Endothelial cell of umbilical vein (primary cell): ENCODE data around the gene PHKG2. TPM values are rescaled to one million over a fixed set of nuclear protein-coding genes. Genes with fewer than 3 reads are reported as not detected.

Experiments
- BruUV-seq: library from RNA; stranded (reverse); fragments of 400-500 nt; replicated peaks from 2 replicates; lab custom pipeline; 2021; lab: Mats Ljungman, UMichigan
- CTCF ChIA-PET: fragments of 300-600, 350-600 bp; sonication (Branson Sonifier 250); formaldehyde crosslinking; loops from one replicate; lab custom pipeline; 2021; ENCODE audit warnings: antibody characterized with exemption, inconsistent platforms; lab: Charles Lee
- POLR2A ChIA-PET: fragments of 300-600, 350-600 bp; sonication (Branson Sonifier 250); formaldehyde crosslinking; loops from one replicate; lab custom pipeline; 2021; ENCODE audit warnings: antibody characterized with exemption, inconsistent platforms; lab: Charles Lee
- DNase-seq: peaks from one replicate; pipeline ENCODE4 v3.0.0-alpha.2; 2011; ENCODE audit warnings: low read depth, low spot score
- FAIRE-seq: peaks from 2 replicates; lab custom pipeline; 2011; peaks lifted over from hg19 to GRCh38; lab: Jason Lieb, UNC
- H2AFZ ChIP-seq: 2 replicates; pipeline ENCODE4 v1.6.0; 2012; ENCODE audit warnings: low read depth, low read length, control low read depth, inconsistent platforms
- H3K27ac ChIP-seq: 2 replicates; pipeline ENCODE4 v1.5.1; 2011; ENCODE audit warnings: low read depth, mild to moderate bottlenecking, control low read depth, low read length, moderate library complexity; ENCODE audit not compliant: insufficient read depth
- H3K27me3 ChIP-seq, 2 experiments: 2 replicates each; pipeline versions ENCODE4 v1.6.0 to v1.6.1; 2011; ENCODE audit warnings: low read length in 2 of 2, mixed read lengths in 1 of 2; ENCODE audit not compliant: control insufficient read depth in 2 of 2, insufficient read depth in 2 of 2
- H3K36me3 ChIP-seq, 2 experiments: 2 replicates in 1 of 2; 3 replicates in 1 of 2; pipeline ENCODE4 v1.5.1; 2011; ENCODE audit warnings: low read length in 2 of 2, mild to moderate bottlenecking in 1 of 2, moderate library complexity in 1 of 2; ENCODE audit not compliant: control insufficient read depth in 2 of 2, insufficient read depth in 2 of 2; ENCODE audit errors: extremely low read depth in 1 of 2
- H3K4me1 ChIP-seq: 3 replicates; pipeline ENCODE4 v1.5.1; 2011; ENCODE audit warnings: mild to moderate bottlenecking, low read length; ENCODE audit not compliant: control insufficient read depth, insufficient read depth; ENCODE audit errors: extremely low read depth
- H3K4me2 ChIP-seq: 2 replicates; pipeline ENCODE4 v1.6.1; 2011; ENCODE audit warnings: low read length, control low read depth, mixed read lengths; ENCODE audit not compliant: insufficient read depth
- H3K4me3 ChIP-seq, 3 experiments: fragments of 200-600 bp in 1 of 3; sonication (generic), shearing (Covaris generic) in 1 of 3; replicated peaks in 1 of 3; 2 replicates each; pipeline ENCODE4 v1.5.1; 2011 to 2016; ENCODE audit warnings: control low read depth in 3 of 3, low read length in 3 of 3, mild to moderate bottlenecking in 2 of 3, inconsistent platforms in 1 of 3, low read depth in 1 of 3, moderate library complexity in 1 of 3; ENCODE audit not compliant: insufficient read depth in 1 of 3
- H3K79me2 ChIP-seq: 2 replicates; pipeline ENCODE4 v1.6.0; 2012; ENCODE audit warnings: low read length, inconsistent platforms; ENCODE audit not compliant: control insufficient read depth, insufficient read depth
- H3K9ac ChIP-seq: replicated peaks from 2 replicates; pipeline ENCODE3; 2011; ENCODE audit warnings: low read length, control low read depth; ENCODE audit not compliant: insufficient read depth; ENCODE audit errors: extremely low read depth
- H3K9me1 ChIP-seq: replicated peaks from 3 replicates; pipeline ENCODE4 v1.6.0; 2011; ENCODE audit warnings: mild to moderate bottlenecking, low read length; ENCODE audit not compliant: control insufficient read depth, insufficient read depth; ENCODE audit errors: extremely low read depth
- H3K9me3 ChIP-seq: replicated peaks from 2 replicates; pipeline ENCODE4 v1.5.1; 2012; ENCODE audit warnings: low read length, inconsistent platforms; ENCODE audit not compliant: control insufficient read depth, insufficient read depth
- H4K20me1 ChIP-seq: replicated peaks from 2 replicates; pipeline ENCODE3; 2011; ENCODE audit warnings: mild to moderate bottlenecking, low read length; ENCODE audit not compliant: control insufficient read depth, insufficient read depth; ENCODE audit errors: extremely low read depth
- EZH2 ChIP-seq: IDR thresholded peaks from 2 replicates; pipeline ENCODE4 v1.6.1; 2012; ENCODE audit warnings: borderline replicate concordance, low read depth, mild to moderate bottlenecking, moderate library complexity, low read length, inconsistent platforms; ENCODE audit not compliant: severe bottlenecking
- FOS ChIP-seq: IDR thresholded peaks from 2 replicates; pipeline ENCODE4 v1.6.1; 2011; ENCODE audit warnings: mild to moderate bottlenecking, low read length, moderate library complexity, borderline replicate concordance; ENCODE audit not compliant: insufficient read depth
- GATA2 ChIP-seq: IDR thresholded peaks from 2 replicates; pipeline ENCODE4 v1.7.0; 2011; ENCODE audit warnings: low read depth, mild to moderate bottlenecking, moderate library complexity, mixed read lengths, low read length; ENCODE audit not compliant: insufficient read length, insufficient read depth
- JUN ChIP-seq: IDR thresholded peaks from 2 replicates; pipeline ENCODE4 v1.6.1; 2011; ENCODE audit warnings: borderline replicate concordance, low read depth; ENCODE audit not compliant: insufficient read length, insufficient read depth
- MYC ChIP-seq: IDR thresholded peaks from one replicate; pipeline ENCODE4 v1.6.1; 2011; ENCODE audit warnings: mild to moderate bottlenecking, low read depth, low read length
- POLR2A ChIP-seq: IDR thresholded peaks from 2 replicates; pipeline ENCODE4 v1.6.1; 2012; ENCODE audit warnings: low read depth, mild to moderate bottlenecking, control low read depth, low read length
- POLR2AphosphoS5 ChIP-seq: IDR thresholded peaks from 2 replicates; pipeline ENCODE4 v1.6.1; 2012; ENCODE audit warnings: low read depth, mild to moderate bottlenecking, control low read depth, low read length, moderate library complexity; ENCODE audit not compliant: insufficient read depth
- dilution Hi-C: fragments of 300-500 bp; cut with MboI; formaldehyde crosslinking; loops from one replicate; pipeline ENCODE4 v1.15.0; 2019; ENCODE audit warnings: low sequenced_read_pairs; ENCODE audit not compliant: extremely low pct_ligation_motif_present
- intact Hi-C: fragments of 100-400 bp; cut with micrococcal nuclease; formaldehyde crosslinking; loops from one replicate; pipeline ENCODE4 v1.10.0; 2022
- polyA plus RNA-seq, 4 experiments: library from polyadenylated mRNA; depleted of rRNA in 3 of 4; stranded (reverse) in 3 of 4; unstranded in 1 of 4; fragments of >200 nt; gene quantifications; 2 replicates each; pipeline versions ENCODE4 v1.2.1 to v1.2.3, GENCODE V29; 2011 to 2012; ENCODE audit warnings: missing spikeins in 1 of 4
- total RNA-seq: library from RNA; stranded (reverse); gene quantifications from 2 replicates; pipeline ENCODE4 v1.2.3, GENCODE V29; 2021
- TF ChIP-seq, protein P1 (sequence below), 2 donors: IDR thresholded peaks; 1 replicate in 1 of 2; 2 replicates in 1 of 2; pipeline ENCODE4 v1.5.1; 2011; ENCODE audit warnings: low read length in 2 of 2, mild to moderate bottlenecking in 2 of 2, moderate library complexity in 2 of 2, control low read depth in 1 of 2, inconsistent platforms in 1 of 2, low read depth in 1 of 2; ENCODE audit not compliant: insufficient read depth in 1 of 2; ENCODE audit errors: extremely low read depth in 1 of 2
- TF ChIP-seq, protein P2 (sequence below): IDR thresholded peaks from 2 replicates; pipeline ENCODE4 v1.6.1; 2011; ENCODE audit not compliant: insufficient read depth, insufficient read length

The PHKG2 gene
- total and polyA plus RNA-seq, 2 donors (not counting 3 experiments of a cell fraction or from before 2014, with no cell fraction given) = 33.0 to 48.8 TPM

DNA sequence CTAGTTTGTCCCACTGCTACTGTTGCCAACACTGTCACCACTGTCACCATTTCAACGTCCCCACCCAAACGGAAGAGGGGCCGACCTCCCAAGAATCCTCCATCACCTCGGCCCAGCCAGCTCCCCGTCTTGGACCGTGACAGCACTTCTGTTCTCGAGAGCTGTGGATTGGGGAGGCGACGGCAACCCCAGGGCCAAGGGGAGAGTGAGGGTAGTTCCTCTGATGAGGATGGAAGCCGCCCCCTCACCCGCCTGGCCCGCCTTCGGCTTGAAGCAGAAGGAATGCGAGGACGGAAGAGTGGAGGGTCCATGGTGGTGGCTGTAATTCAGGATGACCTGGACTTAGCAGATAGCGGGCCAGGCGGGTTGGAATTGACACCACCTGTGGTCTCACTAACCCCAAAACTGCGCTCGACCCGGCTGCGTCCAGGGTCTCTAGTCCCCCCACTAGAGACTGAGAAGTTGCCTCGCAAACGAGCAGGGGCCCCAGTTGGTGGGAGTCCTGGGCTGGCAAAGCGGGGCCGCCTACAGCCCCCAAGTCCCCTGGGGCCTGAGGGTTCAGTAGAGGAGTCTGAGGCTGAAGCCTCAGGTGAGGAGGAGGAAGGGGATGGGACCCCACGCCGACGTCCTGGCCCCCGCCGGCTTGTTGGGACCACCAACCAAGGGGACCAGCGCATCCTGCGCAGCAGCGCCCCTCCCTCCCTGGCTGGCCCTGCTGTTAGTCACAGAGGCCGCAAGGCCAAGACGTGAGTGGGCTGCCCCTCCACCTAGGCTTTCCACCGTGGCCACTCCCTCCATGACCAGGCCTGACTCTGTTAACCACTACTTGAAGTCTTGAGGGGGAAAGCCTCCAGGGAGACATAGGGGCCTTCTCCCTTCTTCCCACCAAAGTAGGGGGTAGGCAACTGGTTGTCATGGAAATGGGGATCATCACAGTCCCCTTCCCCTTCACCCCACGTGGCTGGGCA is 9.0 kb upstream of the PHKG2 start:
- peaks cover 20% of the 10 kb centered on the region for H3K4me1 ChIP-seq
- no peak overlapping the region for H3K27ac ChIP-seq
- no peak overlapping the region for H3K4me2 ChIP-seq
- dilution Hi-C loops (no loop called here), intact Hi-C loops (no loop called here)
- no peaks in the 10 kb centered on the region for H3K27me3 ChIP-seq
- H4K20me1 ChIP-seq = no peaks in the 10 kb centered on the region
- H3K4me3 ChIP-seq = no peak overlapping the region
- TF ChIP-seq GATA2 (no peak), JUN (no peak), POLR2A (no peak), MYC (no peak), POLR2AphosphoS5 (no peak), FOS (no peak), EZH2 (no peak)
- TF ChIP-seq, protein P1, sequence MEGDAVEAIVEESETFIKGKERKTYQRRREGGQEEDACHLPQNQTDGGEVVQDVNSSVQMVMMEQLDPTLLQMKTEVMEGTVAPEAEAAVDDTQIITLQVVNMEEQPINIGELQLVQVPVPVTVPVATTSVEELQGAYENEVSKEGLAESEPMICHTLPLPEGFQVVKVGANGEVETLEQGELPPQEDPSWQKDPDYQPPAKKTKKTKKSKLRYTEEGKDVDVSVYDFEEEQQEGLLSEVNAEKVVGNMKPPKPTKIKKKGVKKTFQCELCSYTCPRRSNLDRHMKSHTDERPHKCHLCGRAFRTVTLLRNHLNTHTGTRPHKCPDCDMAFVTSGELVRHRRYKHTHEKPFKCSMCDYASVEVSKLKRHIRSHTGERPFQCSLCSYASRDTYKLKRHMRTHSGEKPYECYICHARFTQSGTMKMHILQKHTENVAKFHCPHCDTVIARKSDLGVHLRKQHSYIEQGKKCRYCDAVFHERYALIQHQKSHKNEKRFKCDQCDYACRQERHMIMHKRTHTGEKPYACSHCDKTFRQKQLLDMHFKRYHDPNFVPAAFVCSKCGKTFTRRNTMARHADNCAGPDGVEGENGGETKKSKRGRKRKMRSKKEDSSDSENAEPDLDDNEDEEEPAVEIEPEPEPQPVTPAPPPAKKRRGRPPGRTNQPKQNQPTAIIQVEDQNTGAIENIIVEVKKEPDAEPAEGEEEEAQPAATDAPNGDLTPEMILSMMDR (IDR thresholded peaks at IDR 0.05; ENCODE audit: extremely low read depth in 1 of 2, insufficient read depth in 1 of 2, low read depth in 1 of 2, low read length in 2 of 2) = no peak
- TF ChIP-seq, protein P2, sequence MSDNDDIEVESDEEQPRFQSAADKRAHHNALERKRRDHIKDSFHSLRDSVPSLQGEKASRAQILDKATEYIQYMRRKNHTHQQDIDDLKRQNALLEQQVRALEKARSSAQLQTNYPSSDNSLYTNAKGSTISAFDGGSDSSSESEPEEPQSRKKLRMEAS = no peak
- POLR2A ChIA-PET = no interaction called here
- no peak overlapping the region for H3K9ac ChIP-seq
- no peak overlapping the region for H2AFZ ChIP-seq
- no peaks in the 10 kb centered on the region for H3K9me3 ChIP-seq
- CTCF ChIA-PET = no interaction called here
- no peaks in the 10 kb centered on the region for H3K9me1 ChIP-seq
- DNase-seq (no peak), FAIRE-seq (no peak)
- peaks cover 16 to 42% of the 10 kb centered on the region in 2 experiments for H3K36me3 ChIP-seq
- H3K79me2 ChIP-seq = no peaks in the 10 kb centered on the region
- BruUV-seq = no TSS peak
